HG03108 (cell line): Measurements from ENCODE around the gene EXOC1L.
"Not testable (repeated sequence)": the region's sequence is repeated elsewhere in the genome, so short reads cannot be mapped to it uniquely, and the experiment has no call there.

Experiments used
- ATAC-seq: cut with Tn5 transposase; IDR thresholded peaks from one replicate; pipeline ENCODE4 v1.9.1; 2021; ENCODE audit warnings: moderate library complexity; ENCODE audit not compliant: unreplicated experiment

Gene EXOC1L

GRCh38 chr4:55837903-55838302 is 18.3 kb downstream of the EXOC1L start:
- ATAC-seq, result no peak

DNA sequence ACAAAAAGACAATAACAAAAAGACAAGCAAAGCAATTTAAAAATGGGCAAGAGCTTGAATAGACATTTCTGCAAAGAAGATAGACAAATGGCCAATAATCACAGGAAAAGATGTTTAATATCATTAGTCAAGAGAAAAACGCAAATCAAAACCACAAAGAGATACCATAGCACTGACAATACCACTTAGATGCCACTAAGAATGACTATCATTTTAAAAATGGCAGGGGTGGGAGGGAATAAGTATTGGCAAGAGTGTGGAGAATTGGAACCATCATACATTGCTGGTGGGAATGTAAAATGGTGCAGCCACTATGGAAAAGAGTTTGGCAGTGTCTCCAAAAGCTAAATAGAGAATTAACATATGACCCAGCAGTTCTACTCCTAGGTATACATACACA is 18.8 kb downstream of the EXOC1L start:
- ATAC-seq, result no peak

DNA sequence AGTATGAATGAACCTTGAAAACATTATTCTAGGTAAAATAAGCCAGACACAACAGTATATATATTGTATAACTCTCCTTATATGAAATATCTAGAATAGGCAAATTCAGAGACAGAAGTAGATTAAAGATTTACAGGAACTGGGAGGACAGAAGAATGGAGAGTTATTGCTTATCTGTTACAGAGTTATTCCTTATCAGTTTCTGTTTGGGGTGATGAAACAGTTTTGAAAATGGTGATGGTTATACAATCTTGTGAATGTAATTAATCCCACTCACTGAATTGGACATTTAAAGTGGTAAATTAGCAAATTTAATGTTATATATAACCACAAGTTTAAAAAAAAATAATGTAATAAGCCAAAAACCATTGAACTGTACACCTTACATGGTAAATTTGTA is 19.4 kb downstream of the EXOC1L start:
- ATAC-seq, result no peak

DNA sequence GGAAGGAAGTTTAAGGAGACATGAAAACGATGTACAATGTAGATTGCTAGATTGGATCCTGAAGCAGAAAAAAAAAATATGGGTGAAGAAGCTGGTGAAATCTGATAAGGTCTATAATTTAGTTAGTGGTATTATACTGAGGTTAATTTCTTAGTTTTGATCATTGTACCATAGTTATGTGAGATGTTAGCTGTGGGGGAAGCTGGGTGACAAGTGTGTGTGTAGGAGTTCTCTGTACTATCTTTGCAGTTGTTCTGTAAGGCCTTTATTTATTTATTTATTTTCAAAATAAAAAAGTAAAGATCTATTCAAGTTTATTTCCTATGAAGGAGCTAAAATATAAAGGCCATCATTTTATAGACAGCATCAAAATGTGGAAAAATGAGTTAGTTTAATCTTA is 21.4 kb downstream of the EXOC1L start:
- no peak for ATAC-seq

GRCh38 chr4:55841373-55842239 is 22.0 kb downstream of the EXOC1L start:
- ATAC-seq, result not testable (repeated sequence)

DNA sequence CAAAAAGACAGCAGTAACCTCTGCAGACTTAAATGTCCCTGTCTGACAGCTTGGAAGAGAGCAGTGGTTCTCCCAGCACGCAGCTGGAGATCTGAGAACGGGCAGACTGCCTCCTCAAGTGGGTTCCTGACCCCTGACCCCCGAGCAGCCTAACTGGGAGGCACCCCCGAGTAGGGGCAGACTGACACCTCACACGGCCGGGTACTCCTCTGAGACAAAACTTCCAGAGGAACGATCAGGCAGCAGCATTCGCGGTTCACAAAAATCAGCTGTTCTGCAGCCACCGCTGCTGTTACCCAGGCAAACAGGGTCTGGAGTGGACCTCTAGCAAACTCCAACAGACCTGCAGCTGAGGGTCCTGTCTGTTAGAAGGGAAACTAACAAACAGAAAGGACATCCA is 22.7 kb downstream of the EXOC1L start:
- not testable (repeated sequence) for ATAC-seq

DNA sequence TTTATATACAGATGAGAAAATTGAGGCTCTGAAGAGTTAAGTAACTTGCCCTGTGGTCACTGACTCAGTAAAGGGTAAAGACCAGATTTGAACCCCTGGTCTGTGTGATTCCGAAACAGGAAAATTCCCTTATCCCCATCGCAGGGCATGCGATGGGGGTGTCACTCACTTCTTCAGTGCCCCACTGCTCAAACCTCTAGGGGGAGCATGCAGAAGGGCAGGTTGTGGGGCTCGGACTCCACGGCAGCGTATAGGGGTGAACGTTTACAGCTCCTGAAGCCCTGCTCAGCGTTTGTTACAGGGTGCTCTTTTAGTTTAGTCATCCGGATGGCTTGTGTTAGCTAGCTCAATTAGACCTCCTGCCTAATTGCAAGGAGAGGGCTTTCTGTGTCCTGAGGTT is 30.1 kb downstream of the EXOC1L start:
- ATAC-seq, result no peak

- ATAC-seq, result no peak
These were observed 32.3 kb downstream of the EXOC1L start for GRCh38 chr4:55851885-55852284.

DNA sequence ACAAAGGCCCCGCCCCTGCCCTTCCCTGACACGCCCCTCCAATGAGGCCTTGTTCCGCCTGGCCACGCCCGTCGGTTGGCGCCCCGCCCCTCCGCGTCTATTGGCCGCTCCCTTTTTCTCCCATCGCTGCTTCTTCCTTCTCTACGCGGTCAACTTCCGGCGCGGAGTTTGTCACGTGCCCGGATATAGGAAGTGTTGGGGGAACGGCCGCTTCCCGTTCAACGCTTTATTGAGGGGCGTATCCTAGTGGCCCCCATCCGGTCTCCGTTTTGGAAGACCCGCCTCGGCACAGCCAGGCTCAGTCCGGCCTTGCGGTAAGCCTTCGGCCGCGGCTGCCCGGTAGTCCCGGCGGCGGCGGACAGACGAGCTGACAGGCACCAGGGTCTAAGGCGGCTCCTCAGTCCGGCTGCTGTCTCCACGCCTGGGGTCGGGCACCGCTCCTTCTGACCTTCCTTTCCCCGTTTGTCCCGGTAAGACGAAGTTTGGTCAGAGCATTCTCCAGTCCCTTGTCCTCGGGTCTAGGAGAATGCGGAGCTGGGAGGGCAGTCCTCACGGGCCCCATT is 34.0 kb downstream of the EXOC1L start, which contains the start of gene EXOC1:
TSS of gene EXOC1 (plus strand) at position 165 of the 563 bp plus-strand sequence. CDS start 4,676 bp downstream, outside the sequence.
- ATAC-seq, result peak; percentile 98

DNA sequence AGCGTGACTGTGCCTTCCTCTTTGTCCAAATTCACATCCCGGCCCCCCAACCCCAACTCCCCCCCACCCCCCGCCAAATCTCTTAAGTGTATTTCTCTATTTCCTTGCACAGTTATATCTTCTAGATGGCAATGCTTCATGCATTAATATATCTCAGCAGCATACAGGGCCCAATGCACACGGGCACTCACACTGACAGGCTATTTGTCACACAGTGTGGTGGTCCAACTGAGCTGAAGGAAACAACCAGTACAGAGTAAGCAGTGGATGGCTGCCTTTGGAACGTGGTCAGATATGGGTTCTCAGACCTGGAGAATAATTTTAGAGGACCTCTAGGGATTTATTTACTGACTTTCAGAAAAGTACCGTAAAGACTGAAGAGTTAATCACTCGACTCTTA is 34.5 kb downstream of the EXOC1L start:
- ATAC-seq, result no peak

- ATAC-seq, result no peak
These were observed 38.0 kb downstream of the EXOC1L start for GRCh38 chr4:55857586-55857985.

- ATAC-seq, result no peak
These were observed 40.1 kb downstream of the EXOC1L start for GRCh38 chr4:55859711-55860110.

DNA sequence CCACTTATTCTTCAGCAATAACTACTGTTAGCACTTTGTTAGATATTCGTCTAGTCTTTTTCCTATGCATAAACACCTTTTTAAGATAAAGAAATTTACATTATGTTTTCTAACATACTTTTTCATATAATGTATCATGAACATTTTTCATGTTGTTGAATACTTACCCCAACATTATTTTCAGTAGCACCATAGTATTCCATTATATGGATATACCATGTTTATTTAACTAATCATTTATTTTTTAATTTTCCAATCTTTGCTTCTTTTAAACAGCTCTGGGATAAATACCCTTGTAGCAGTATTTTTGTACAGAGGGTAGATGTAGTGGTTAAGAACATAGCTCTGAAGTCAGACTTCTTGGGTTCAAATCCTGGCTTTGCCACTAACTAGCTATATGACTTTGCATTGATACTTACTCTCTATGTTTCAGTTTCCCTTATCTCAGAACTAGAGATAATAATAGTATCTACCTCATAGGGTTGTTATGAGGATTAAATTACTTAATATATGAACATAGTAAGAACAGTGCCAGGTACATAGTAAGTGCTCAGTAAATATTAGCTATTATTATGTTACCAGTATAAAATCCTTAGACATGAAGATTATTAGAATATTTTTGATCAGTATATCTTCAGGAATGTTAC is 45.1 kb downstream of the EXOC1L start:
- ATAC-seq, result no peak

DNA sequence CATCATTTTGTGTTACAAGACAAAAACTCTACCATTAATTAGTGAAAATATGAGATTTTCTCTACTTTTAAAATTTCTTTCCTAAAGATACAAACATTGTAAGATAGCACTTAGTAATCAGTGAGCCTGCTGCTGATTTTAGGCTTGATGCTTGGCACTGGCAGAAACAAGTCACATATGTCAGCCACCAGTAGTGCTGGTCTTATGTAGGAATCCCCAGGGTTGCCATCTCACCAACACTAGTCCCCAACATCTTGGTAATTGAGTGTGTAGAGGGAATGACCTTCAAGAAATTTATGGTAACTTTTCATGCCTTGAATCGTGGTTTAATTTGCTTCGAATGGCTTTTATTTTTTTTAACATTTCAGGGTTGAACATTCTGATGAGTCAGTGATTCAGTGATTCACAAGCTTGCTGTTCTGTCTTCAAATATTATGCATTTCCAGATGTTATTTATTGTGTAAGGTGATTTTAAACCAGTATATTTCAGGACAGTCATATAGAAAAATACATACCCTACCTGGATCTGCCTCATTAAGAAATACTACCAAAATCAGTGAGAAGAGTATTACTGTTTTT is 45.7 kb downstream of the EXOC1L start:
- no peak for ATAC-seq

DNA sequence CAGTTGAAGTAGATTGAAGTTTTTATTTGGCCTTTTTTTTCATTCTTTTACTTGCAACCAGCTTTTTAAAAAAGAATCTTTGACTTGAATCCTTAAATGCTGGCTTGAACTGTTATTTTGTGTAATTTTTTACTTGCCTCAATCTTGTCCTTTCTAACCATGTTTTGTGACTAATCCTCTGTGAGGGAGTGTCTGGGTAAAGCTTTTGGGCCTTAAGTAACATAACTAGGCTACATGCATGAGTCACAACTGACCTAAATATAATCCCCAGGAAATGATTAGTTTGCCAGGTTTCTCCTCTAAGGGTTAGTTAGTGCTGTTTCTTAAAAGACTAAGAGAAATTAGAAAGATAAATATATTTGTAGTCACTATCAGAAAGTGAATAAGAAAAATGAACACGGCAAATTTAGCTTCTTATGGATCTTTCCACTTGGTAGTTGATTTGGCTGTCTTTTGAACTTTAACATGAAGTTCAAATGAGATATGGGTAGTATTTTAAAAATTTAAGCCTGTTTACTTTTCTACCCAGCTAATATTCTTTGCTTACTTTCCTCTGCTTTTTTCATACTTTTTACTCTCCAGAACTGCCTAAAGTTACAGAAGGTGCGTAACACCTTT is 46.8 kb downstream of the EXOC1L start:
- peak; percentile 74 for ATAC-seq

- ATAC-seq, result peak; percentile 79
These were observed 47.5 kb downstream of the EXOC1L start for GRCh38 chr4:55866973-55867574.

DNA sequence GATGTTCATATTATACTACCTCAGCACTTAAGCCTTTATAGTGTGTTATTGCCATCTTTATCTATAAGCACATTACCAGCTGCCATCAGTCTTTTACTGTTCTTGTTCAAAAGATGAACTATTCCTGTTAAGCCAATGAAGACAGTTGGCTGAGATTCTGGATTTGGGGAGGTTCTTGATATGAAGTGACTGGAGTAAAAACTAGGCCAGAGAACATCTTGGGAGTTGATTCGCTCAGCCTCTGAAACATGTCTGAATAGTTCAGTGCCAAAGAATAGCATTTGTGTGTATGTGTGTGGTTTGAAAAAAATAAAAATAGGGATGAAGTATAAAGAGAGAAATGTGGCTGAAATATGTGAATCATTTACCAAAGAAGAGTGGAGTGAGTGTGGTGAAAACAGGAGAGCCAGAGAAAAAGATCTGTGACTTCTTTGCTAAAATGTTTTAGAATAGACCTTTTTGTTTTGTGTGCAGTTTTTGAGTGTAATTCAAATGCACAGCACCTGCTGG is 49.0 kb downstream of the EXOC1L start:
- no peak for ATAC-seq

DNA sequence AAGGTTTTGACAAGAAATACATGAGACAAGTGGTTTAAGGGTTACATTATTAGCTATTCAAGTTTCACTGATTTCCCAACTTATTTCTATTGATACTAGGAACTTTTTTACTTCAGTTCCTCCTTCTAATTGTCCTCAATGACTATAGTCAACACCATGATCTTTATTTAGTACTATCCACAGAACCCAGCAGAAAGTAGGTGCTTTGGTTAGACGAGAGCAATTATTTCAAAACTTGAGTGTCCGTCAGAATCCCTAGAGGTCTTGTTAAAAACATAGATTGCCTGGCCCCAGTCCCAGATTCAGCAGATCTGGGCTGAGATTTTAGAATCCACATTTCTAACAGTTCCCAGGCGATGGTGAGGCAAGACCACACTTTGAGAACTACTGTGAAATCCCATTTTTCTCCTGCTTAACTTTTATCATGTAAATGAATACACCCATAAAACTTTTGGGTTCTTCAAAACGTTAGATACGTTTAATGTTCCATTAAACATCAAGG is 51.8 kb downstream of the EXOC1L start:
- no peak for ATAC-seq

GRCh38 chr4:55874831-55875230 is 55.2 kb downstream of the EXOC1L start:
- no peak for ATAC-seq

GRCh38 chr4:55876387-55876786 is 56.8 kb downstream of the EXOC1L start:
- ATAC-seq, result no peak
